HEK293T (cell line): Measurements from ENCODE around the gene SERPINE2.

Experiments used
- ELF4 ChIP-seq: fragments of 450-650 bp; IDR thresholded peaks from 2 replicates; pipeline ENCODE4 v1.6.1; 2017; ENCODE audit warnings: antibody characterized with exemption
- FOXA1 ChIP-seq: fragments of 450-650 bp; IDR thresholded peaks from 2 replicates; pipeline ENCODE4 v1.6.1; 2016; ENCODE audit warnings: mild to moderate bottlenecking
- HDGF ChIP-seq: fragments of 450-650 bp; IDR thresholded peaks from 2 replicates; pipeline ENCODE4 v1.6.1; 2017; ENCODE audit warnings: antibody characterized with exemption, borderline replicate concordance
- PKNOX1 ChIP-seq: fragments of 450-650 bp; IDR thresholded peaks from 2 replicates; pipeline ENCODE4 v1.6.1; 2016
- SP1 ChIP-seq: fragments of 450-650 bp; IDR thresholded peaks from 2 replicates; pipeline ENCODE4 v1.6.1; 2017
- ZNF384 ChIP-seq: fragments of 450-650 bp; IDR thresholded peaks from 2 replicates; pipeline ENCODE4 v1.6.1; 2016

- TF ChIP-seq ZNF384, result no peak
- TF ChIP-seq HDGF, result no peak
- no peak for TF ChIP-seq FOXA1
- TF ChIP-seq SP1, result no peak
- no peak for TF ChIP-seq ELF4
- no peak for TF ChIP-seq PKNOX1
Observed at GRCh38 chr2:223936862-223937326, 102.2 kb downstream of the SERPINE2 start.
